ENCODE data around the gene AFG3L2. TPM values are rescaled to one million over a fixed set of nuclear protein-coding genes. Genes with fewer than 3 reads are reported as not detected.

The AFG3L2 gene
- total RNA-seq, 1 experiment from 2014 or later = 66.7 TPM

- TF ChIP-seq POLR2A (IDR thresholded peaks at IDR 0.05; ENCODE audit: borderline replicate concordance, extremely low read depth, insufficient read depth, insufficient read length) (no peak), ZNF274 (IDR thresholded peaks at IDR 0.05; ENCODE audit: low read depth, low read length) (no peak), JUND (IDR thresholded peaks at IDR 0.05) (no peak), EZH2 (IDR thresholded peaks at IDR 0.05) (no peak), ATF3 (IDR thresholded peaks at IDR 0.05) (no peak), MAX (IDR thresholded peaks at IDR 0.05) (no peak), CBX3 (IDR thresholded peaks at IDR 0.05; ENCODE audit: low read depth) (no peak)
- POLR2A ChIA-PET = interaction anchor here (1.8 kb wide), 1 partner anchor 13 kb away, joined by 11 read pairs; the partner anchor contains the start of gene PRELID3A
- no peak overlapping the region for H3K4me2 ChIP-seq (ENCODE audit: low read length)
- H3K4me3 ChIP-seq (replicated peaks in 1 of 2; ENCODE audit: low read depth in 1 of 2, low read length in 2 of 2) = no peak overlapping the region
- CTCF ChIA-PET = no interaction called here
- H3K9me2 ChIP-seq (ENCODE audit: insufficient read depth) = no peaks in the 10 kb centered on the region
- H2AFZ ChIP-seq (ENCODE audit: low read depth, low read length, poor library complexity, severe bottlenecking) = no peak overlapping the region
- ATAC-seq (no peak), DNase-seq (ENCODE audit: low read depth, low spot score) (no peak)
- RAD21 ChIA-PET (ENCODE audit: low non-redundant PET in 1 of 2, low total read pairs in 2 of 2, uncharacterized antibody in 2 of 2, unreplicated experiment in 2 of 2) = no interaction called here
- peaks cover 0 to 2% of the 10 kb centered on the region in 2 experiments; a peak in 1 of 4 replicates for H3K36me3 ChIP-seq (ENCODE audit: control insufficient read depth in 1 of 2, insufficient read depth in 2 of 2, low read length in 2 of 2)
- no TSS peak for BruUV-seq (replicated peaks)
- no peak overlapping the region for H3K27ac ChIP-seq (ENCODE audit: low read depth, low read length)
- peaks cover 6% of the 10 kb centered on the region; the same call in 1 of the 2 replicates for H3K79me2 ChIP-seq (ENCODE audit: insufficient read depth, low read length)
- H3K9ac ChIP-seq (ENCODE audit: low read length) = no peak overlapping the region
- no peaks in the 10 kb centered on the region for H3K27me3 ChIP-seq (ENCODE audit: insufficient read depth, low read length)
- intact Hi-C loops (cut with micrococcal nuclease) = no loop called here
- peaks cover 4 to 9% of the 10 kb centered on the region in 2 experiments; a peak in 2 of 4 replicates for H3K4me1 ChIP-seq (ENCODE audit: control insufficient read depth in 1 of 2, insufficient read depth in 2 of 2, low read length in 2 of 2)
- no peaks in the 10 kb centered on the region for H3K9me3 ChIP-seq (ENCODE audit: control insufficient read depth in 1 of 2, insufficient read depth in 1 of 2, low read depth in 1 of 2, low read length in 2 of 2)
- no peaks in the 10 kb centered on the region for H4K20me1 ChIP-seq (ENCODE audit: insufficient read depth)
These were observed 43.9 kb upstream of the AFG3L2 start for GRCh38 chr18:12420821-12421421.

- no peaks in the 10 kb centered on the region for H3K9me3 ChIP-seq (ENCODE audit: control insufficient read depth in 1 of 2, insufficient read depth in 1 of 2, low read depth in 1 of 2, low read length in 2 of 2)
- no peak overlapping the region for H3K4me2 ChIP-seq (ENCODE audit: low read length)
- no peak for ATAC-seq
- H3K9me2 ChIP-seq (ENCODE audit: insufficient read depth) = no peaks in the 10 kb centered on the region
- no peaks in the 10 kb centered on the region for H3K36me3 ChIP-seq (ENCODE audit: control insufficient read depth in 1 of 2, insufficient read depth in 2 of 2, low read length in 2 of 2)
- no peak overlapping the region for H3K9ac ChIP-seq (ENCODE audit: low read length)
- ChIA-PET POLR2A (no interaction called here), RAD21 (ENCODE audit: low non-redundant PET in 1 of 2, low total read pairs in 2 of 2, uncharacterized antibody in 2 of 2, unreplicated experiment in 2 of 2) (no interaction called here), CTCF (no interaction called here)
- H3K79me2 ChIP-seq (ENCODE audit: insufficient read depth, low read length) = peaks cover 12% of the 10 kb centered on the region; the same call in 1 of the 2 replicates
- H3K4me3 ChIP-seq (replicated peaks in 1 of 2; ENCODE audit: low read depth in 1 of 2, low read length in 2 of 2) = no peak overlapping the region
- DNase-seq (ENCODE audit: low read depth, low spot score) = no peak
- intact Hi-C loops (cut with micrococcal nuclease) = no loop called here
- no peak overlapping the region for H3K27ac ChIP-seq (ENCODE audit: low read depth, low read length)
- H3K4me1 ChIP-seq (ENCODE audit: control insufficient read depth in 1 of 2, insufficient read depth in 2 of 2, low read length in 2 of 2) = peaks cover 4 to 9% of the 10 kb centered on the region in 2 experiments; a peak in 2 of 4 replicates
- no peaks in the 10 kb centered on the region for H4K20me1 ChIP-seq (ENCODE audit: insufficient read depth)
- BruUV-seq (replicated peaks) = no TSS peak
- H2AFZ ChIP-seq (ENCODE audit: low read depth, low read length, poor library complexity, severe bottlenecking) = no peak overlapping the region
- H3K27me3 ChIP-seq (ENCODE audit: insufficient read depth, low read length) = no peaks in the 10 kb centered on the region
- TF ChIP-seq ELF1 (IDR thresholded peaks at IDR 0.05; ENCODE audit: borderline replicate concordance, low read depth) (no peak), POLR2A (IDR thresholded peaks at IDR 0.05; ENCODE audit: borderline replicate concordance, extremely low read depth, insufficient read depth, insufficient read length) (no peak), ZNF274 (IDR thresholded peaks at IDR 0.05; ENCODE audit: low read depth, low read length) (no peak), SP1 (IDR thresholded peaks at IDR 0.05; ENCODE audit: low read depth) (no peak), CTCF (IDR thresholded peaks at IDR 0.05 in 2 of 3, conservative IDR thresholded peaks at IDR 0.05 in 1 of 3; ENCODE audit: borderline replicate concordance in 1 of 3, insufficient read depth in 1 of 3, low read depth in 2 of 3, low read length in 2 of 3) (no peak), SIN3A (IDR thresholded peaks at IDR 0.05; ENCODE audit: low read depth) (no peak), MAX (IDR thresholded peaks at IDR 0.05) (no peak), SRF (IDR thresholded peaks at IDR 0.05; ENCODE audit: low read depth) (no peak), REST (IDR thresholded peaks at IDR 0.05; ENCODE audit: low read depth) (no peak), CBX3 (IDR thresholded peaks at IDR 0.05; ENCODE audit: low read depth) (no peak), RAD21 (IDR thresholded peaks at IDR 0.05; ENCODE audit: low read depth) (no peak), FOSL1 (IDR thresholded peaks at IDR 0.05; ENCODE audit: low read depth) (no peak)
These were observed 40.7 kb upstream of the AFG3L2 start for GRCh38 chr18:12417687-12418086.

All from HCT116 (cell line).